Brain microvascular endothelial cell (primary cell): ENCODE measurements around the gene CD2AP.

ENCODE experiments used
- DNase-seq: peaks from one replicate; pipeline ENCODE4 v3.0.0-alpha.2; 2020
- H3K27ac ChIP-seq: fragments of 250-450 bp; sonication (Bioruptor Pico); 2 replicates; pipeline ENCODE4 v1.5.1; 2020; ENCODE audit warnings: mild to moderate bottlenecking, moderate library complexity
- H3K27me3 ChIP-seq: fragments of 250-450 bp; sonication (Bioruptor Pico); replicated peaks from 2 replicates; pipeline ENCODE4 v1.5.1; 2020; ENCODE audit warnings: mild to moderate bottlenecking
- H3K36me3 ChIP-seq: fragments of 250-450 bp; sonication (Bioruptor Pico); replicated peaks from 2 replicates; pipeline ENCODE4 v1.5.1; 2020; ENCODE audit warnings: mild to moderate bottlenecking
- H3K4me3 ChIP-seq: 2 replicates; pipeline ENCODE4 v1.5.1; 2011; ENCODE audit warnings: low read depth, mild to moderate bottlenecking, control low read depth, low read length, moderate library complexity
- CTCF ChIP-seq: IDR thresholded peaks from 2 replicates; pipeline ENCODE4 v1.5.1; 2011; ENCODE audit warnings: low read depth, mild to moderate bottlenecking, moderate library complexity, low read length, control low read depth, inconsistent platforms; ENCODE audit errors: missing control alignments
- in situ Hi-C: cut with HindIII; loops from 2 replicates; pipeline ENCODE4 v1.10.0; 2017; ENCODE audit warnings: low sequenced_read_pairs, low pct_ligation_motif_present

The CD2AP gene

GRCh38 chr6:47599512-47599911, 121.9 kb downstream of the CD2AP start:
- no peak for DNase-seq
- in situ Hi-C loops: no loop called here
- Histone ChIP-seq H3K4me3 (no peak overlapping the region), H3K27me3 (no peaks in the 10 kb centered on the region), H3K27ac (no peak overlapping the region), H3K36me3 (peaks cover 26% of the 10 kb centered on the region)
- TF ChIP-seq CTCF: no peak

- DNase-seq: no peak
- H3K36me3 ChIP-seq: peaks cover 4% of the 10 kb centered on the region
- in situ Hi-C loops: no loop called here
- H3K4me3 ChIP-seq: no peak overlapping the region
- H3K27ac ChIP-seq: no peak overlapping the region
- no peaks in the 10 kb centered on the region for H3K27me3 ChIP-seq
- no peak for TF ChIP-seq CTCF
These were observed 125.6 kb downstream of the CD2AP start for GRCh38 chr6:47603227-47603626.

- no peak for TF ChIP-seq CTCF
- peaks cover 2% of the 10 kb centered on the region for H3K36me3 ChIP-seq
- no peak overlapping the region for H3K4me3 ChIP-seq
- no peak for DNase-seq
- no peaks in the 10 kb centered on the region for H3K27me3 ChIP-seq
- no peak overlapping the region for H3K27ac ChIP-seq
- in situ Hi-C loops: no loop called here
These were observed 126.4 kb downstream of the CD2AP start for GRCh38 chr6:47603995-47604394.

GRCh38 chr6:47621838-47622449, 144.4 kb downstream of the CD2AP start:
- in situ Hi-C loops: no loop called here
- no peak for DNase-seq
- no peak for TF ChIP-seq CTCF
- Histone ChIP-seq H3K27me3 (no peaks in the 10 kb centered on the region), H3K36me3 (peaks cover 2% of the 10 kb centered on the region), H3K4me3 (no peak overlapping the region), H3K27ac (no peak overlapping the region)

GRCh38 chr6:47626782-47627181, 149.2 kb downstream of the CD2AP start:
- DNase-seq: no peak
- in situ Hi-C loops: no loop called here
- H3K27me3 ChIP-seq: no peaks in the 10 kb centered on the region
- TF ChIP-seq CTCF: no peak
- H3K27ac ChIP-seq: no peak overlapping the region
- no peak overlapping the region for H3K4me3 ChIP-seq
- no peaks in the 10 kb centered on the region for H3K36me3 ChIP-seq

GRCh38 chr6:47628448-47629272, 151.1 kb downstream of the CD2AP start:
- Histone ChIP-seq H3K27me3 (no peaks in the 10 kb centered on the region), H3K4me3 (no peak overlapping the region), H3K36me3 (no peaks in the 10 kb centered on the region), H3K27ac (no peak overlapping the region)
- no peak for DNase-seq
- in situ Hi-C loops: no loop called here
- TF ChIP-seq CTCF: no peak
